NB4 (cell line): ENCODE results near the gene GOLIM4.

Experiments
- CTCF ChIP-seq: IDR thresholded peaks from one replicate; pipeline ENCODE4 v1.5.1; 2012; ENCODE audit warnings: low read depth, low read length
- MAX ChIP-seq: IDR thresholded peaks from 2 replicates; pipeline ENCODE4 v1.6.1; 2011; ENCODE audit warnings: low read depth, low read length
- MYC ChIP-seq: IDR thresholded peaks from 2 replicates; pipeline ENCODE4 v1.6.1; 2011; ENCODE audit warnings: low read depth, low read length
- POLR2A ChIP-seq: IDR thresholded peaks from 2 replicates; pipeline ENCODE4 v1.6.1; 2011; ENCODE audit warnings: mild to moderate bottlenecking; ENCODE audit not compliant: insufficient read length; ENCODE audit errors: extremely low read depth

DNA sequence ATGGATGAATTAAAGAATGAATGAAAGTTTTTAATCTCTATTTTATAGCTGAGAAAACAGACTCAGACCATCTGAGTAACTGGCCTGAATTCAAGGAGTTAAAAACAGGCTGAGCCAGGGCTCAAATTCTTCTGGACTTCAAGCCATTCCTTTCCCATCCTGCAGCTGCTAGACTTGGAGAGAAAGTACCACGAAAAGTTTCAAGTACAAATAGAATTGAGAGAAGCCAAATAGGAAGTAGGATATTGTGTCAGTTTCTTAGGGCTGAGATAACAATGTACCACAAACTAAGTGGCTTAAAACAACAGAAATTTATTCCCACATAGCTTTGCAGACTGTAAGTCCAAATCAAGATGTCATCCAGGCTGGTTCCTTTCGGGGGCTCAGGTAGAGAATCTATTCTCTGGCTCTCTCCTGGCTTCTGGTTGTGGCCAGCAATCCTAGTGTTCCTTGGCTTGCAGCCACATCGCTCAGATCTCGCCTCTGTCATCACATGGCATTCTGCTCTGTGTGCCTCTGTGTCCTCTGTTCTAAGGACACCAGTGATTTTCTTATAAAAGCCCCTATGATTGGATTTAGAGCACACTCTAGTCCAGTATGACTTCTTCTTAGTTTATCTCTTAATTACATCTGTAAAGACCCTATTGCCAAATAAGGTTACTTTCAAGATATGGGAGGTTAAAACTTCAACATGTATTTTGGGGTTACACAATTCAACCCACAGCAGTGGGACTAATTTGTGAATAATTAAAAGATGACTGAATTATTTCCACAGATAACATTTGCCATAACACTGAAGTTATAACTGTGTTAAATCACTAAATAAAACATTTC, 25.7 kb upstream of the GOLIM4 start:
- TF ChIP-seq CTCF (no peak), POLR2A (no peak), MYC (no peak), MAX (no peak)
